ENCODE results near the gene EDAR. TPM values are rescaled to one million over a fixed set of nuclear protein-coding genes. Genes with fewer than 3 reads are reported as not detected.

EDAR gene
- polyA plus RNA-seq, 1 of the 3 experiments (the other 2 are of a cell fraction), result not detected

DNA sequence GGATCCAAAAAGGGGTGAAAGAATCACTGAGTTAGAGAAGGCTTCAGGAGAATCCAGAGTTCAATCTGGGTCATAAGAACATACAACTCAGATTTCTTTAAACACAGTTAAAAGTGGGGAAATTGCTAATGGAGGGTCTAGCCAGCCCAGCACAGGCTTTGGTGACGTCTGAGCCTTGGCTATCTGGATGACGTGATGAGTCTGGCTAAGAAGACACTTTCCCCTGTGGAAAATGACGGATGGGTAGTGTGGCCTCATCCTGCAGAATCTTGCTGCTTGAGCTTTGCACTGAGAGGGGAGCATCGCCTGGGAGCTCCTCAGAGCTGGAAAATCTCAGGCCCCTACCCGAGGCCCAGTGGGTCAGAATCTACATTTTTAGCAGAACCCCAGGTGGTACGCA lies 19.2 kb downstream of the EDAR start:
- Histone ChIP-seq H3K36me3 (replicated peaks in 1 of 2; ENCODE audit: control insufficient read depth in 1 of 2, insufficient read depth in 2 of 2, low read length in 1 of 2) (no peaks in the 10 kb centered on the region), H3K4me2 (no peak overlapping the region), H4K20me1 (ENCODE audit: insufficient read depth) (no peaks in the 10 kb centered on the region), H3K27me3 (ENCODE audit: insufficient read depth) (no peaks in the 10 kb centered on the region; the same call in 1 of the 2 replicates), H3K9me3 (no peaks in the 10 kb centered on the region), H3K9ac (no peak overlapping the region), H2AFZ (ENCODE audit: low read depth) (no peak overlapping the region), H3K4me3 (ENCODE audit: low read depth in 2 of 2, low read length in 1 of 2) (no peak overlapping the region), H3K4me1 (ENCODE audit: control insufficient read depth in 1 of 2, insufficient read depth in 2 of 2, low read depth in 1 of 2, low read length in 1 of 2) (no peaks in the 10 kb centered on the region), H3K27ac (ENCODE audit: low read depth in 2 of 2, low read length in 1 of 2) (no peak overlapping the region), H3K79me2 (ENCODE audit: insufficient read depth) (no peaks in the 10 kb centered on the region), H3F3A (replicated peaks; ENCODE audit: insufficient read depth) (no peaks in the 10 kb centered on the region), H3K9me2 (no peaks in the 10 kb centered on the region)
- TF ChIP-seq MXI1 (IDR thresholded peaks at IDR 0.05; ENCODE audit: low read depth, low read length) (no peak), ELF1 (IDR thresholded peaks at IDR 0.05) (no peak), FOXJ3 (CRISPR knock-in tag; IDR thresholded peaks at IDR 0.05) (no peak), GABPA (IDR thresholded peaks at IDR 0.05; ENCODE audit: low read depth) (no peak), TCF12 (IDR thresholded peaks at IDR 0.05) (no peak), USF1 (IDR thresholded peaks at IDR 0.05; ENCODE audit: borderline replicate concordance, low read depth) (no peak), FOXM1 (IDR thresholded peaks at IDR 0.05; ENCODE audit: low read depth) (no peak), TEAD4 (IDR thresholded peaks at IDR 0.05; ENCODE audit: borderline replicate concordance, insufficient read depth) (no peak), TAF1 (IDR thresholded peaks at IDR 0.05; ENCODE audit: borderline replicate concordance, low read depth, low read length) (no peak)
- TF ChIP-seq, protein P1, sequence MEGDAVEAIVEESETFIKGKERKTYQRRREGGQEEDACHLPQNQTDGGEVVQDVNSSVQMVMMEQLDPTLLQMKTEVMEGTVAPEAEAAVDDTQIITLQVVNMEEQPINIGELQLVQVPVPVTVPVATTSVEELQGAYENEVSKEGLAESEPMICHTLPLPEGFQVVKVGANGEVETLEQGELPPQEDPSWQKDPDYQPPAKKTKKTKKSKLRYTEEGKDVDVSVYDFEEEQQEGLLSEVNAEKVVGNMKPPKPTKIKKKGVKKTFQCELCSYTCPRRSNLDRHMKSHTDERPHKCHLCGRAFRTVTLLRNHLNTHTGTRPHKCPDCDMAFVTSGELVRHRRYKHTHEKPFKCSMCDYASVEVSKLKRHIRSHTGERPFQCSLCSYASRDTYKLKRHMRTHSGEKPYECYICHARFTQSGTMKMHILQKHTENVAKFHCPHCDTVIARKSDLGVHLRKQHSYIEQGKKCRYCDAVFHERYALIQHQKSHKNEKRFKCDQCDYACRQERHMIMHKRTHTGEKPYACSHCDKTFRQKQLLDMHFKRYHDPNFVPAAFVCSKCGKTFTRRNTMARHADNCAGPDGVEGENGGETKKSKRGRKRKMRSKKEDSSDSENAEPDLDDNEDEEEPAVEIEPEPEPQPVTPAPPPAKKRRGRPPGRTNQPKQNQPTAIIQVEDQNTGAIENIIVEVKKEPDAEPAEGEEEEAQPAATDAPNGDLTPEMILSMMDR (IDR thresholded peaks at IDR 0.05), result no peak
- TF ChIP-seq, protein P2, sequence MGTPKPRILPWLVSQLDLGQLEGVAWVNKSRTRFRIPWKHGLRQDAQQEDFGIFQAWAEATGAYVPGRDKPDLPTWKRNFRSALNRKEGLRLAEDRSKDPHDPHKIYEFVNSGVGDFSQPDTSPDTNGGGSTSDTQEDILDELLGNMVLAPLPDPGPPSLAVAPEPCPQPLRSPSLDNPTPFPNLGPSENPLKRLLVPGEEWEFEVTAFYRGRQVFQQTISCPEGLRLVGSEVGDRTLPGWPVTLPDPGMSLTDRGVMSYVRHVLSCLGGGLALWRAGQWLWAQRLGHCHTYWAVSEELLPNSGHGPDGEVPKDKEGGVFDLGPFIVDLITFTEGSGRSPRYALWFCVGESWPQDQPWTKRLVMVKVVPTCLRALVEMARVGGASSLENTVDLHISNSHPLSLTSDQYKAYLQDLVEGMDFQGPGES (IDR thresholded peaks at IDR 0.05; ENCODE audit: low read depth, low read length), result no peak
- TF ChIP-seq, protein P3, sequence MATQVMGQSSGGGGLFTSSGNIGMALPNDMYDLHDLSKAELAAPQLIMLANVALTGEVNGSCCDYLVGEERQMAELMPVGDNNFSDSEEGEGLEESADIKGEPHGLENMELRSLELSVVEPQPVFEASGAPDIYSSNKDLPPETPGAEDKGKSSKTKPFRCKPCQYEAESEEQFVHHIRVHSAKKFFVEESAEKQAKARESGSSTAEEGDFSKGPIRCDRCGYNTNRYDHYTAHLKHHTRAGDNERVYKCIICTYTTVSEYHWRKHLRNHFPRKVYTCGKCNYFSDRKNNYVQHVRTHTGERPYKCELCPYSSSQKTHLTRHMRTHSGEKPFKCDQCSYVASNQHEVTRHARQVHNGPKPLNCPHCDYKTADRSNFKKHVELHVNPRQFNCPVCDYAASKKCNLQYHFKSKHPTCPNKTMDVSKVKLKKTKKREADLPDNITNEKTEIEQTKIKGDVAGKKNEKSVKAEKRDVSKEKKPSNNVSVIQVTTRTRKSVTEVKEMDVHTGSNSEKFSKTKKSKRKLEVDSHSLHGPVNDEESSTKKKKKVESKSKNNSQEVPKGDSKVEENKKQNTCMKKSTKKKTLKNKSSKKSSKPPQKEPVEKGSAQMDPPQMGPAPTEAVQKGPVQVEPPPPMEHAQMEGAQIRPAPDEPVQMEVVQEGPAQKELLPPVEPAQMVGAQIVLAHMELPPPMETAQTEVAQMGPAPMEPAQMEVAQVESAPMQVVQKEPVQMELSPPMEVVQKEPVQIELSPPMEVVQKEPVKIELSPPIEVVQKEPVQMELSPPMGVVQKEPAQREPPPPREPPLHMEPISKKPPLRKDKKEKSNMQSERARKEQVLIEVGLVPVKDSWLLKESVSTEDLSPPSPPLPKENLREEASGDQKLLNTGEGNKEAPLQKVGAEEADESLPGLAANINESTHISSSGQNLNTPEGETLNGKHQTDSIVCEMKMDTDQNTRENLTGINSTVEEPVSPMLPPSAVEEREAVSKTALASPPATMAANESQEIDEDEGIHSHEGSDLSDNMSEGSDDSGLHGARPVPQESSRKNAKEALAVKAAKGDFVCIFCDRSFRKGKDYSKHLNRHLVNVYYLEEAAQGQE (IDR thresholded peaks at IDR 0.05; ENCODE audit: low read depth, low read length), result no peak
- 50% methylated on average over 6 of the region's 6 CpGs for WGBS (ENCODE audit: low lambda C conversion rate)
- DNase-seq, result no peak
- POLR2A ChIA-PET, result no interaction called here
- CTCF ChIA-PET, result interaction anchor here (0.8 to 1.5 kb wide), 4 partner anchors 32 to 383 kb away, joined by 3 to 4 read pairs (median 3); no protein-coding TSS in a partner anchor
